Astrocyte (in vitro differentiated cells and primary cell): Measurements from ENCODE around the gene TAF3. TPM values are rescaled to one million over a fixed set of nuclear protein-coding genes. Genes with fewer than 3 reads are reported as not detected.

Experiments
- DNase-seq: peaks from one replicate; pipeline ENCODE4 v3.0.0-alpha.2; 2010; ENCODE audit warnings: low read depth
- FAIRE-seq: peaks from 2 replicates; lab custom pipeline; 2011; peaks lifted over from hg19 to GRCh38; lab: Jason Lieb, UNC
- H2AFZ ChIP-seq: 2 replicates; pipeline ENCODE4 v1.6.0; 2012; ENCODE audit warnings: low read depth, low read length, inconsistent platforms
- H3K27ac ChIP-seq: 2 replicates; pipeline ENCODE4 v1.5.1; 2011; ENCODE audit warnings: low read depth, low read length, inconsistent platforms
- H3K27me3 ChIP-seq: 2 replicates; pipeline ENCODE4 v1.6.0; 2011; ENCODE audit warnings: low read length, inconsistent platforms; ENCODE audit not compliant: insufficient read depth
- H3K36me3 ChIP-seq: 2 replicates; pipeline ENCODE4 v1.5.1; 2011; ENCODE audit warnings: low read length, inconsistent platforms; ENCODE audit not compliant: insufficient read depth
- H3K4me1 ChIP-seq: 2 replicates; pipeline ENCODE4 v1.5.1; 2011; ENCODE audit warnings: low read length, inconsistent platforms; ENCODE audit not compliant: insufficient read depth
- H3K4me2 ChIP-seq: 2 replicates; pipeline ENCODE4 v1.6.0; 2012; ENCODE audit warnings: low read length, inconsistent platforms
- H3K4me3 ChIP-seq: 2 replicates; pipeline ENCODE4 v1.5.1; 2011; ENCODE audit warnings: low read depth, mild to moderate bottlenecking, low read length, inconsistent platforms; ENCODE audit not compliant: insufficient read depth
- H3K79me2 ChIP-seq: 2 replicates; pipeline ENCODE4 v1.6.0; 2012; ENCODE audit warnings: mild to moderate bottlenecking, low read length, inconsistent platforms; ENCODE audit not compliant: insufficient read depth
- H3K9ac ChIP-seq: 2 replicates; pipeline ENCODE4 v1.6.0; 2012; ENCODE audit warnings: mild to moderate bottlenecking, low read length, inconsistent platforms
- H3K9me3 ChIP-seq: 2 replicates; pipeline ENCODE4 v1.5.1; 2012; ENCODE audit warnings: low read depth, mild to moderate bottlenecking, low read length, inconsistent platforms; ENCODE audit not compliant: insufficient read depth
- H4K20me1 ChIP-seq: 2 replicates; pipeline ENCODE4 v1.6.0; 2012; ENCODE audit warnings: low read length, inconsistent platforms; ENCODE audit not compliant: insufficient read depth
- H3K27ac Mint-ChIP-seq: one replicate; pipeline ENCODE4 v1.8.0; 2021; ENCODE audit warnings: mild to moderate bottlenecking, mixed read lengths; ENCODE audit not compliant: unreplicated experiment
- H3K27me3 Mint-ChIP-seq: one replicate; pipeline ENCODE4 v1.8.0; 2021; ENCODE audit warnings: low read depth, mixed read lengths; ENCODE audit not compliant: unreplicated experiment
- H3K36me3 Mint-ChIP-seq: one replicate; pipeline ENCODE4 v1.8.0; 2021; ENCODE audit warnings: low read depth, mixed read lengths; ENCODE audit not compliant: unreplicated experiment
- H3K4me1 Mint-ChIP-seq: one replicate; pipeline ENCODE4 v1.8.0; 2021; ENCODE audit warnings: low read depth, mixed read lengths; ENCODE audit not compliant: unreplicated experiment
- H3K4me3 Mint-ChIP-seq: one replicate; pipeline ENCODE4 v1.8.0; 2021; ENCODE audit warnings: mild to moderate bottlenecking, moderate library complexity, mixed read lengths; ENCODE audit not compliant: unreplicated experiment
- H3K9me3 Mint-ChIP-seq: one replicate; pipeline ENCODE4 v1.8.0; 2021; ENCODE audit warnings: mild to moderate bottlenecking, mixed read lengths; ENCODE audit not compliant: unreplicated experiment
- CTCF ChIP-seq: IDR thresholded peaks from 2 replicates; pipeline ENCODE4 v1.5.1; 2011; ENCODE audit warnings: low read depth, mild to moderate bottlenecking, inconsistent platforms, low read length, moderate library complexity; ENCODE audit not compliant: insufficient read depth
- EZH2 ChIP-seq: IDR thresholded peaks from 2 replicates; pipeline ENCODE4 v1.6.1; 2012; ENCODE audit warnings: mild to moderate bottlenecking, low read length, inconsistent platforms; ENCODE audit not compliant: insufficient read depth
- total RNA-seq: library from RNA; stranded (reverse); gene quantifications from 2 replicates; pipeline ENCODE4 v1.2.1, GENCODE V29; 2021

The TAF3 gene
- total RNA-seq, 1 donor from 2014 or later, result 10.2 TPM

GRCh38 chr10:8063935-8064334 is 245.6 kb downstream of the TAF3 start:
- no peaks in the 10 kb centered on the region for H3K9me3 Mint-ChIP-seq

DNA sequence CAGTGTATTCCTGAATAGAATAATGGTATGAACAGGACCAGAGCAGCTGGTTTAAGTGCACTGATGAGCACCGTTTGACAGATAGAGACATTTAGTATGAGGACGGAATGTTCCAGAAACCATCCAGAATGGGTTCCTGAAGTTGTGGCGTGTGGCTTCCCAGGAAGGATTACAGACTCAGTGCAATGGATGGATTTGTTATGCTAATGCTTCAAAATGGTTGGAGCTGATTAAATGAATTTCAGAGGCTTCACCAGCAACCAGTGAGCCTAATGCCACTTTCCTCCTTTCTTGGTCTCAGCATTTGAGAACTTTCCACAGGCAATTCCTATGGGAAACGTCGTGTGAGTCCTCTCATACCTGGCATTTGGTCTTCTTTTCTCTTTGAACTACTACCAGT is 246.1 kb downstream of the TAF3 start:
- FAIRE-seq (no peak), DNase-seq (no peak)
- Histone ChIP-seq H2AFZ (no peak overlapping the region), H4K20me1 (no peaks in the 10 kb centered on the region), H3K4me2 (no peak overlapping the region), H3K79me2 (no peaks in the 10 kb centered on the region), H3K9ac (no peak overlapping the region), H3K4me3 (no peak overlapping the region), H3K27ac (no peak overlapping the region), H3K36me3 (no peaks in the 10 kb centered on the region), H3K9me3 (no peaks in the 10 kb centered on the region), H3K4me1 (peaks cover 29% of the 10 kb centered on the region), H3K27me3 (peaks cover 25% of the 10 kb centered on the region)
- H3K4me1 Mint-ChIP-seq, result peaks cover 72% of the 10 kb centered on the region
- peaks cover 10% of the 10 kb centered on the region for H3K36me3 Mint-ChIP-seq
- peak overlapping the region; percentile 72 for H3K27ac Mint-ChIP-seq
- H3K9me3 Mint-ChIP-seq, result no peaks in the 10 kb centered on the region
- TF ChIP-seq EZH2, result no peak
- no peak for TF ChIP-seq CTCF
- peak overlapping the region; percentile 45 for H3K4me3 Mint-ChIP-seq
- H3K27me3 Mint-ChIP-seq, result peaks cover 4% of the 10 kb centered on the region

More at GRCh38 chr10:8063935-8064334, 245.6 kb downstream of the TAF3 start:
- H3K79me2 ChIP-seq, result no peaks in the 10 kb centered on the region
- H3K4me1 ChIP-seq, result peaks cover 24% of the 10 kb centered on the region
- Mint-ChIP-seq H3K4me1 (peaks cover 71% of the 10 kb centered on the region), H3K4me3 (no peak overlapping the region), H3K27me3 (peaks cover 5% of the 10 kb centered on the region), H3K36me3 (peaks cover 8% of the 10 kb centered on the region), H3K27ac (no peak overlapping the region)
- no peak overlapping the region for H3K27ac ChIP-seq
- H3K36me3 ChIP-seq, result no peaks in the 10 kb centered on the region
- peaks cover 29% of the 10 kb centered on the region for H3K27me3 ChIP-seq
- FAIRE-seq (no peak), DNase-seq (no peak)
- peak overlapping the region; percentile 48 for H3K4me2 ChIP-seq
- H3K9ac ChIP-seq, result no peak overlapping the region
- H2AFZ ChIP-seq, result no peak overlapping the region
- no peaks in the 10 kb centered on the region for H4K20me1 ChIP-seq
- no peaks in the 10 kb centered on the region for H3K9me3 ChIP-seq
- no peak for TF ChIP-seq EZH2
- TF ChIP-seq CTCF, result no peak
- no peak overlapping the region for H3K4me3 ChIP-seq

GRCh38 chr10:8065651-8066050 is 247.3 kb downstream of the TAF3 start:
- Mint-ChIP-seq H3K4me1 (peaks cover 71% of the 10 kb centered on the region), H3K27ac (peak overlapping the region; percentile 92), H3K27me3 (peaks cover 2% of the 10 kb centered on the region), H3K9me3 (no peaks in the 10 kb centered on the region), H3K36me3 (peaks cover 17% of the 10 kb centered on the region), H3K4me3 (peak overlapping the region; percentile 54)
- FAIRE-seq (no peak), DNase-seq (peak; percentile 70)
- Histone ChIP-seq H3K36me3 (no peaks in the 10 kb centered on the region), H2AFZ (no peak overlapping the region), H4K20me1 (no peaks in the 10 kb centered on the region), H3K79me2 (no peaks in the 10 kb centered on the region), H3K9ac (no peak overlapping the region), H3K4me1 (peaks cover 36% of the 10 kb centered on the region), H3K9me3 (no peaks in the 10 kb centered on the region), H3K27me3 (peaks cover 22% of the 10 kb centered on the region), H3K4me3 (no peak overlapping the region), H3K4me2 (no peak overlapping the region), H3K27ac (no peak overlapping the region)
- no peak for TF ChIP-seq CTCF
- TF ChIP-seq EZH2, result no peak
